ENCODE measurements around the gene BCR. TPM values are rescaled to one million over a fixed set of nuclear protein-coding genes. Genes with fewer than 3 reads are reported as not detected.

BCR gene
- total RNA-seq, 3 donors from 2014 or later = 25.3 to 44.6 (median 35.1) TPM

GRCh38 chr22:23286296-23286695 is 106.0 kb downstream of the BCR start:
- H3K36me3 ChIP-seq = no peaks in the 10 kb centered on the region
- peaks cover 5 to 19% of the 10 kb centered on the region in 2 donors for H3K4me1 ChIP-seq
- no peak overlapping the region for H3K4me3 ChIP-seq
- peak overlapping the region in 1 of 2 donors; percentile 5 for H3K27ac ChIP-seq
- no peaks in the 10 kb centered on the region for H3K27me3 ChIP-seq
- intact Hi-C loops (cut with DNase I; ENCODE audit: low total_unique reads) = no loop called here
- DNase-seq (ENCODE audit: low spot score in 2 of 2) = no peak
- TF ChIP-seq POLR2A (IDR thresholded peaks at IDR 0.05) = no peak
- no peak for TF ChIP-seq POLR2AphosphoS5 (IDR thresholded peaks at IDR 0.05)
- TF ChIP-seq, protein P1, sequence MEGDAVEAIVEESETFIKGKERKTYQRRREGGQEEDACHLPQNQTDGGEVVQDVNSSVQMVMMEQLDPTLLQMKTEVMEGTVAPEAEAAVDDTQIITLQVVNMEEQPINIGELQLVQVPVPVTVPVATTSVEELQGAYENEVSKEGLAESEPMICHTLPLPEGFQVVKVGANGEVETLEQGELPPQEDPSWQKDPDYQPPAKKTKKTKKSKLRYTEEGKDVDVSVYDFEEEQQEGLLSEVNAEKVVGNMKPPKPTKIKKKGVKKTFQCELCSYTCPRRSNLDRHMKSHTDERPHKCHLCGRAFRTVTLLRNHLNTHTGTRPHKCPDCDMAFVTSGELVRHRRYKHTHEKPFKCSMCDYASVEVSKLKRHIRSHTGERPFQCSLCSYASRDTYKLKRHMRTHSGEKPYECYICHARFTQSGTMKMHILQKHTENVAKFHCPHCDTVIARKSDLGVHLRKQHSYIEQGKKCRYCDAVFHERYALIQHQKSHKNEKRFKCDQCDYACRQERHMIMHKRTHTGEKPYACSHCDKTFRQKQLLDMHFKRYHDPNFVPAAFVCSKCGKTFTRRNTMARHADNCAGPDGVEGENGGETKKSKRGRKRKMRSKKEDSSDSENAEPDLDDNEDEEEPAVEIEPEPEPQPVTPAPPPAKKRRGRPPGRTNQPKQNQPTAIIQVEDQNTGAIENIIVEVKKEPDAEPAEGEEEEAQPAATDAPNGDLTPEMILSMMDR (IDR thresholded peaks at IDR 0.05) = no peak
- no peaks in the 10 kb centered on the region for H3K9me3 ChIP-seq

DNA sequence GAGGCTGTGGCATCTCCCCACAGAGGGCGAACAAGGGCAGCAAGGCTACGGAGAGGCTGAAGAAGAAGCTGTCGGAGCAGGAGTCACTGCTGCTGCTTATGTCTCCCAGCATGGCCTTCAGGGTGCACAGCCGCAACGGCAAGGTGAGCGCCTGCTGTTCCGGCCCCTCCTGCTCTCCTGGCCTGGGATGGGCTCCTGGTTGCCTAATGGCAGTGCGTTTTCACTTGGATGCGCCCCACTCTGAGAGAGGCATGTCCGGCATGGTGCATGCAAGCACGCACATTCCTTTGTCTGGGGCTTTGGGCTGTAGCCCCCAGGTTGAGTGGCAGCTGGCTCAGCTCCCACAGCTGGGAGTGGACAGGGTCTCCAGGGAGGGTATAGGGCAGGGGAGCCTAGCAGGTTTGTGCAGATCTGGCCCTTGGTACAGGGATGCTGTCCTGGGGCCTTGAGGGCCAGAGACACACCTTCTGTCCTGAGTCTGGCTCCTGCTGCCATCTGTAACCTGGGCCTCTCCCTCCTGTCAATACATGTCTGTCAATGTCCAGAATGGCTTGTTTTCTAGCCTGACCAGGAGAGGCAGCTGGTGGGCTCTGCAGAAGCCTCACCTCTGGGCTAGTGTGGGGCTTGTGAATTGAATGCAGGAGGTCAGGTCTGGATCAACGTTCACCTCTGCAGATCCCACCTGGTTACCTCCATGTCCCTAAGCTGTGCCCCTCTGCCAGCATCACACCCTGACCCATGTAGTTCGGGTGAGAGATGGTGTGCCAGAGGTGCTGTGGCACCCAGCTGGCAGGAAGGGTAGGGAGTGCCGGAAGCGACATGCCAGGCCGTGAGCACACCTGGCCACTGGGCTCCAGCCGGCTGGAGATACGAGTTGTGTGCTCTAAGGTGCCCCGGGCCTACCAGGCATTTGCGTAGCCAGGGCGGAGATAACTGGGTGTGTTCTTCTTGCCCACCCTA is 107.1 kb downstream of the BCR start:
- Histone ChIP-seq H3K27me3 (no peaks in the 10 kb centered on the region), H3K4me1 (peaks cover 5 to 8% of the 10 kb centered on the region in 2 donors), H3K9me3 (no peaks in the 10 kb centered on the region), H3K27ac (no peak overlapping the region), H3K4me3 (no peak overlapping the region), H3K36me3 (no peaks in the 10 kb centered on the region)
- TF ChIP-seq, protein P1 (IDR thresholded peaks at IDR 0.05) = no peak
- TF ChIP-seq POLR2AphosphoS5 (IDR thresholded peaks at IDR 0.05) (no peak), POLR2A (IDR thresholded peaks at IDR 0.05) (no peak)
- intact Hi-C loops (cut with DNase I; ENCODE audit: low total_unique reads) = no loop called here
- no peak for DNase-seq (ENCODE audit: low spot score in 2 of 2)

DNA sequence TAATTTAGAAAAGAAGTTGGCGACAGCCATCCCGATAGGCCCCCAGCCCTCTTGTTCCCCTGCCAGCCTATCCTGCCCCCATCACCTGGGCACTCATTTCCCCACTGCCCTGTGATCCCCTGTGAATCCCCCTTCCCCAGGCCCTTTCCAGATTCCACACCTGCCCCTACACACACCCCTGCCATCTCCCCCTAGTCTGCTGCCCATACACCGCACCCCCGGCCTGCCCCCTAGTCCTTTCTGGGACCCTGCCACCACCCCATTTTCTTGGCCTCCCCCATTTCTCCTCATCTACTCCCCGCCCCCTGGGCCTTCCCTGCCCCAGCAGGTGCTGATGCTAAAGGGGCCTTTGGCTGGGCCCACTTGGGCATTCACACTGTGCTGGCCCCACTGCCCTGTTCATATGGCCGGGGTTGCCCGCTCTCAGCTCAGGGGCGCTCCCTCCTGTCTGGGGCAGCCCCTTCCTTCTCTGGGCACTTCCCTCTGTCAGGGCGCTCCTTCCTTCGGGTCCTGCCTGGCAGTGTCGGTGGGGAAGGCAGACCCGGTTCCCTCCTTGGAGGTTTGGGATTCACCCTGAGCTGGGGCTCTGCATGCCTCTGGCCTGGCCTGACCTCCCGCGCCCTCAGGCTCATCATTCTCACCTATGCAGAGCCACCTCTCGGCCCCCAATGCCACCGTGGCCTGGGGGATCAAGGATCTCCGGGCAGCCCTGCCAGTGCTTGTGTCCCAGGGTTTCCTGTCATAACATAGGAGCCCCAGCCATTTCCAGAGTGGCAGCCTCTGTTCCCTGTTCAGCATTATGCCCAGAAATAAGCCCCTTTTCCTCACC is 108.2 kb downstream of the BCR start:
- intact Hi-C loops (cut with DNase I; ENCODE audit: low total_unique reads) = no loop called here
- Histone ChIP-seq H3K4me1 (peaks cover 0 to 4% of the 10 kb centered on the region in 2 donors), H3K36me3 (no peaks in the 10 kb centered on the region)

GRCh38 chr22:23289130-23289503 is 108.8 kb downstream of the BCR start:
- no peak for DNase-seq (ENCODE audit: low spot score in 2 of 2)
- Histone ChIP-seq H3K4me3 (no peak overlapping the region), H3K9me3 (no peaks in the 10 kb centered on the region), H3K36me3 (no peaks in the 10 kb centered on the region), H3K27me3 (no peaks in the 10 kb centered on the region), H3K27ac (peak overlapping the region in 1 of 2 donors; percentile 19), H3K4me1 (peaks cover 0 to under 1% of the 10 kb centered on the region in 2 donors)
- TF ChIP-seq POLR2AphosphoS5 (IDR thresholded peaks at IDR 0.05) (no peak), POLR2A (IDR thresholded peaks at IDR 0.05) (no peak)
- TF ChIP-seq, protein P1 (IDR thresholded peaks at IDR 0.05) = no peak
- intact Hi-C loops (cut with DNase I; ENCODE audit: low total_unique reads) = no loop called here

More for the DNA sequence above, 108.2 kb downstream of the BCR start:
- Histone ChIP-seq H3K27me3 (no peaks in the 10 kb centered on the region), H3K4me3 (no peak overlapping the region), H3K9me3 (no peaks in the 10 kb centered on the region), H3K27ac (no peak overlapping the region)
- DNase-seq (ENCODE audit: low spot score in 2 of 2) = no peak
- TF ChIP-seq POLR2AphosphoS5 (IDR thresholded peaks at IDR 0.05) (no peak), POLR2A (IDR thresholded peaks at IDR 0.05) (no peak)
- TF ChIP-seq, protein P1 (IDR thresholded peaks at IDR 0.05) = no peak
